HG02588 (cell line): ENCODE measurements around the gene SH3BP1.
"Not testable (repeated sequence)": the region's sequence is repeated elsewhere in the genome, so short reads cannot be mapped to it uniquely, and the experiment has no call there.

Experiments
- ATAC-seq: cut with Tn5 transposase; IDR thresholded peaks from one replicate; pipeline ENCODE4 v1.9.1; 2021; ENCODE audit warnings: mild to moderate bottlenecking, moderate library complexity; ENCODE audit not compliant: unreplicated experiment

Gene SH3BP1

GRCh38 chr22:37675930-37676735, 36.7 kb downstream of the SH3BP1 start:
- no peak for ATAC-seq

- peak; percentile 47 for ATAC-seq
These were observed 37.4 kb downstream of the SH3BP1 start for GRCh38 chr22:37676736-37677492.

GRCh38 chr22:37677493-37677974, 38.1 kb downstream of the SH3BP1 start:
- peak; percentile 8 for ATAC-seq

- no peak for ATAC-seq
These were observed 38.9 kb downstream of the SH3BP1 start for GRCh38 chr22:37678372-37678771.

GRCh38 chr22:37679670-37680069, 40.2 kb downstream of the SH3BP1 start:
- ATAC-seq, result no peak

- no peak for ATAC-seq
These were observed 40.9 kb downstream of the SH3BP1 start for GRCh38 chr22:37680191-37680851.

- ATAC-seq, result no peak
These were observed 41.5 kb downstream of the SH3BP1 start for GRCh38 chr22:37681001-37681424.

GRCh38 chr22:37681556-37682049, 42.1 kb downstream of the SH3BP1 start:
- ATAC-seq, result no peak

- no peak for ATAC-seq
These were observed 45.5 kb downstream of the SH3BP1 start for GRCh38 chr22:37684803-37685615.

- peak; percentile 78 for ATAC-seq
These were observed 46.8 kb downstream of the SH3BP1 start, which contains the start of gene NOL12 for GRCh38 chr22:37686002-37686982. NOL12 (plus strand) TSS chr22:37686343; CDS start chr22:37686393, 50 bp downstream.

GRCh38 chr22:37690407-37690806, 50.9 kb downstream of the SH3BP1 start:
- no peak for ATAC-seq

GRCh38 chr22:37690901-37691504, 51.5 kb downstream of the SH3BP1 start:
- ATAC-seq, result no peak

- ATAC-seq, result no peak
These were observed 53.3 kb downstream of the SH3BP1 start for GRCh38 chr22:37692627-37693285.

GRCh38 chr22:37694131-37694530, 54.7 kb downstream of the SH3BP1 start:
- not testable (repeated sequence) for ATAC-seq

- not testable (repeated sequence) for ATAC-seq
These were observed 56.8 kb downstream of the SH3BP1 start for GRCh38 chr22:37696260-37696656.

- peak; percentile 89 for ATAC-seq
These were observed 57.4 kb downstream of the SH3BP1 start, which contains the start of gene TRIOBP for GRCh38 chr22:37696657-37697537. TRIOBP (plus strand) TSS chr22:37697048; CDS start chr22:37701366, 4,318 bp downstream.

GRCh38 chr22:37697538-37697835, 58.0 kb downstream of the SH3BP1 start:
- no peak for ATAC-seq
